ENCODE measurements around the gene UBE4A.

UBE4A gene, protein sequence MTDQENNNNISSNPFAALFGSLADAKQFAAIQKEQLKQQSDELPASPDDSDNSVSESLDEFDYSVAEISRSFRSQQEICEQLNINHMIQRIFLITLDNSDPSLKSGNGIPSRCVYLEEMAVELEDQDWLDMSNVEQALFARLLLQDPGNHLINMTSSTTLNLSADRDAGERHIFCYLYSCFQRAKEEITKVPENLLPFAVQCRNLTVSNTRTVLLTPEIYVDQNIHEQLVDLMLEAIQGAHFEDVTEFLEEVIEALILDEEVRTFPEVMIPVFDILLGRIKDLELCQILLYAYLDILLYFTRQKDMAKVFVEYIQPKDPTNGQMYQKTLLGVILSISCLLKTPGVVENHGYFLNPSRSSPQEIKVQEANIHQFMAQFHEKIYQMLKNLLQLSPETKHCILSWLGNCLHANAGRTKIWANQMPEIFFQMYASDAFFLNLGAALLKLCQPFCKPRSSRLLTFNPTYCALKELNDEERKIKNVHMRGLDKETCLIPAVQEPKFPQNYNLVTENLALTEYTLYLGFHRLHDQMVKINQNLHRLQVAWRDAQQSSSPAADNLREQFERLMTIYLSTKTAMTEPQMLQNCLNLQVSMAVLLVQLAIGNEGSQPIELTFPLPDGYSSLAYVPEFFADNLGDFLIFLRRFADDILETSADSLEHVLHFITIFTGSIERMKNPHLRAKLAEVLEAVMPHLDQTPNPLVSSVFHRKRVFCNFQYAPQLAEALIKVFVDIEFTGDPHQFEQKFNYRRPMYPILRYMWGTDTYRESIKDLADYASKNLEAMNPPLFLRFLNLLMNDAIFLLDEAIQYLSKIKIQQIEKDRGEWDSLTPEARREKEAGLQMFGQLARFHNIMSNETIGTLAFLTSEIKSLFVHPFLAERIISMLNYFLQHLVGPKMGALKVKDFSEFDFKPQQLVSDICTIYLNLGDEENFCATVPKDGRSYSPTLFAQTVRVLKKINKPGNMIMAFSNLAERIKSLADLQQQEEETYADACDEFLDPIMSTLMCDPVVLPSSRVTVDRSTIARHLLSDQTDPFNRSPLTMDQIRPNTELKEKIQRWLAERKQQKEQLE

GRCh38 chr11:118359295-118359958 is at the start of gene UBE4A:
Gene UBE4A, plus strand, starts transcription at chr11:118359600. Its CDS starts 5,481 bp downstream, at chr11:118365081.
- DNase-seq: peak; percentile 99

DNA sequence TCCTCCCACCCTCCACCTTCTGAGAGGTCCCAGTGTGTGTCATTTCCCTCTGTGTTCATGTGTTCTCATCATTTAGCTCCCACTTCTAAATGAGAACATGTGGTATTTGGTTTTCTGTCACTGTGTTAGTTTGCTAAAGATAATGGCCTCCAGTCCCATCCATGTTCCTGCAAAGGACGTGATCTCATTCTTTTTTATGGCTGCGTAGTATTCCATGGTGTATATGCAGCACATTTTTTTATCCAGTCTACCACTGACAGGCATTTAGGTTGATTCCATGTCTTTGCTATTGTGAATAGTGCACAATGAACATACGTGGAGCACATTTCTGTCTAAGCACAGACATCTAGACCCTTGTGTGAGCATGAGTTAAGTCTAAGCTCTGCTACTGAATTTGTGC is 49.1 kb upstream of the UBE4A start:
- no peak for DNase-seq

DNA sequence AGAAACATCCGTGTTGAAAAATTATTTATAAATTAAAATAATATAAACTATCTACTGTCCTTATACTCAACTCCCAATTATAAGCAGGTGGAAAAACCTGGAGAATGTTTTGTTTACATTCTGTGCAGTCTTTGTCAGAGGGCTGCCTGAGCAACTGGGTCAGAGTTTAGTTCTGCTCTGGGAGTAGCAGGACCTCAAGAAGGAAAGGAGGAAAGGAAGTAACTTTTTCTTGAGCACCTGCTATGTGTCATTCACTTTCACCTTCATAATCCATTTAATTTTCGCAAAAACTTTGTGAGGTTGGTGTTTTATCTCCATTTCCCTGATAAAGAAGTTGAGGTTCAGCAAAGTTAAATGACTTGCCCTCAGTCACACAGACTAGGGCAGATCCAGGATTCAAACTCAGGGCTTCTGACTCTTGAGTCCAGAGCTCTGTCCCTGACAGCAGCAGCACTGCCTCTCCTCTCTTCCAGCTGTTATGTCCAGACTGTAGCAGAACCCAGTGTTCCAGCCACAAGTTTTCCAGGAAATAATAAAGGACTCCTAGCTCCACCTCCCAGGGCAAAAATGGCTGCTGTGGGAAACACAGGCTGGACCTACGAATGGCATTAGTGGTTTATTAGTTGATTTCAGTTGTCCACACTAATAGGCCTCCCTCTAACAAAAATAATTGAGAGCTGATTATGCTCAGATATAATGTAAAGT is 48.5 kb upstream of the UBE4A start:
- no peak for DNase-seq

DNA sequence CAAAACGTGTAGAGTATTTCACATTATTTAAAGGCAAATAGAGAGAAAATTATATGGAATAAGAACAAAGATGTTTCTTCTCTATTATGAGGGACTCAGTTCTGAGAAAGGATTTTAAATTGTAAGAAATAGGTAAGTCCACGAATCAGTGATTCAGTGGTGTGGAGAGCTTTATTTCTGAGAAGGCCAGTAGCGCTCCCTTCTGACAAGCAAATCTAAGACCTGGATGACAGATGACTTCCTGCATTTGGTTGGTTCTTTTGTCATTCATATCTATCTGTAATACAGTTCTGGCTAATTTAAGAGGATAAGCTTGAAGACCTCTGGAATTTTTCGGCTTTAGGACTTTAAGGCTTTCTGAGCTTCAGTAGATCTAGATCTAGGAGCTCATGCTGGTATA is 47.9 kb upstream of the UBE4A start:
- no peak for DNase-seq

DNA sequence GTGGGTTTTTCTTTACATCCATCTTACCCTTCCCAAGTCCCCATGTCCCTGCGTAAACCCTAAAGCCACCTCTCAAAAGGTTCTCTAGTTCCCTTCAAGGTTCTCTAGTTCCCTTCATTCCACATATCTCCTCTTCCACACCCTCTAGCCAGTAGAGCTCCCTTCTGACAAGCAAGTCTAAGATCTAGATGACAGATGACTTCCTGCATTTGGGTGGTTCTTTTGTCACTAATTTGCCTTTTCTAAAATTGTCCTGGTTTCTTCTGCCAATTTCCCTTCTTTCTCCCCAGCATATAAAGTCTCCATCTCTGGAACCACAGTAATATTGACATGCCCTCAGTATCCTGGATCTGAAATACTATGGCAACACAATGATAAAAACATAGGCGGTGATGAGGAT is 47.1 kb upstream of the UBE4A start:
- no peak for DNase-seq

DNA sequence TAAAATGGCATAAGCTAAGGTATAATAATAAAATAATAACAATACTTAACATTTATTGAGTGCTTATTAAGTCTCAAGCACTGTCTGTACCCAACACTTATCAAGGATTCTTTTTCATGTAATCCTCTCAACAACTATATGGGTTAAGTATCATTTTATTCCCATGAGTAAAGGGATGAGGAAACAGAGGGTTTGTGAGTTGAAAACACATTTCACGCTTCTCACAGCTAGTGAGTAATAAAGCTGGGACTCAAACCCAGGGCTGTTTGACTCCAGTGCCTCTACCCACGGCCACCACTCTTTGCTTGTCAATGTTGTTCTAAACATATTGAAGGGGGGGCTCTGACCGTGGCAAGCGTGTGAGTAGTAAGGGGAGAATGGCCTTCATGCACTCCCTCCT is 46.2 kb upstream of the UBE4A start:
- DNase-seq: no peak

DNA sequence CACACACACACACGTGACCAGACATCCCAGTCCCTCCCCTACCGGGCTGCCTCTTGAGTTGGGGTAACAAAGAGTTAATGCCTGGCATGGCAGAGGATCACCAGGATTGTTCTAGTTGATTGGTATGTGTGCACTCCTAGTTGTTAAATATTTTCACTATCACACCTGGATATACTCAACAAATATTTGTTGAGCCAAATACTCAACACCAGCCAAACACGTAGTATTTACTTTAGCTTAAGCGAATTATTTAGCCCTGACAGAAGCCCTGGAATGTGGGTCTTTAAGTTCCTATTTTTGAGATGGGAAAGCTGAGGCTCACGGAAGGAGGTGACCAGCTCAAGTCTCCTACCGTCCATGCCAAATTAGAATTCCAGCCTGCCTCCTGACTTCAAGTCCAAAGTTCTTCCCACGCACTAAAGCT is 44.4 kb upstream of the UBE4A start:
- no peak for DNase-seq

DNA sequence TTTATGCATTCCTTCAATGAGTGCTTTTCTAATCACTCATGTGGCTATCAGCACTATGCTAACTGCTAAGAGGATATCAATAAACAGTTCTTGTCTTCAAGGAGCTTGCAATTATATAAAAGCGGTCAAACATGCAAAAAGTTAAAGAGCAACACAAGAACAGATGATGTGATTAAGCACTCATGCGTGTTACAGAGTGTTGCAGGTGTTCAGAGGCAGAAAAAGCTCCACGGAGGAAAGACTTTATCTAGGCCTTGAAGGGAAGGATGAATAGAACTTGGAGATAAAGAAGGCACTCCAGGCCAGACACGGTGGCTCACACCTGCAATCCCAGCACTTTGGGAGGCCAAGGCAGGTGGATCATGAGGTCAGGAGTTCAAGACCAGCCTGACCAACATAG is 41.3 kb upstream of the UBE4A start:
- no peak for DNase-seq

DNA sequence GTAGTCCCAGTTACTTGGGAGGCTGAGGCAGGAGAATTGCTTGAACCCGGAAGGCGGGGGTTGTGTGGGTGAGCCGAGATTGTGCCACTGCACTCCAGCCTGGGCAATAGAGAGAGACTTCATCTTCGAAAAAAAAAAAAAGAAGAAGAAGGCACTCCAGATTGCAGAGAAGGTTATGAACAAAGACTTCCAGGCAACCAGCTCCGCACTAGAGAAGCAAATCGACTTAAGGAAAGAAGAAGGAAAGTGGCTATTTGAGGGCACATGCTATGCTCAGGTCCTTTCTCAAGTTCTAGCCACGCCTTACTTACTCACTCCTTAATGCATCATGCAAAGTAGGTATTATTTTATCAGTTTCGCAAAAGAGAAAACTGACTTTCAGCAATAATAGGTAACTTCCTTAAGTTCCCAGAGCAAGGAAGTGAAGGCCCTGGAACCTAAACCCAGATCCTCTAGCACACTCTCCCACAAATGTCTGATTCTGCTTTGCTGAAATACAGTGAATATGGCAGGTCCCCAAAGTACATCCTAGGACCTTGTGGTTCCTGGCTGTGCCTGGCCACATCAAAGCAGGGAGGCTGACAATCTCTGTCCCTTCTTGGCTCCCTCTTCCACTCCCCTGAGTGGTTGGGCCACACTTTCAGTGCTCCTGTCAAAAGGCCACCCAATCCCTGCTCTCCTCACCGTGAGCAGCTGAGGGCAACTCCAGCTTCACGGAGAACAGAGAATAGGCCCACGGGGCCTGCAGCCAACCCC is 40.6 kb upstream of the UBE4A start:
- no peak for DNase-seq

- no peak for DNase-seq
Observed at GRCh38 chr11:118319337-118319707, 40.1 kb upstream of the UBE4A start.

DNA sequence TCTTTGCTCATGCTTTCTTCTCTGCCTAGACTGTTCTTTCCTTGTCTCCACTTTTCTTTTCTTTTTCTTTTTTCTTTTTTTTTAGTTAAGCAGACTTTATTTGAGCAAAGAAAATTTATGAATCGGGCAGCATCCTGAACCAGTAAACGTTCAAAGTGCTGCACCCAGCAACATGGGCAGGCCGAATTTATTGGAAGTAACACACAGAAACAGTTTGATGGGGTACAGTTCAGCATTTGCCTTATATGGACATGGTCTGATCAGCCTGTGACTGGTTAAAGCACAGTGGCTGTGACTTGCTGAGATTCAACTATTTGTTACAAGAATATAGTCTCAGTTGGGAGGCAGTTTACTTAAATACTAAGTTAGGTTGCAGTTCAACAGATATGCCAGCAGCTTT is 38.9 kb upstream of the UBE4A start:
- no peak for DNase-seq

GRCh38 chr11:118321386-118322082 is 37.9 kb upstream of the UBE4A start:
- no peak for DNase-seq

DNA sequence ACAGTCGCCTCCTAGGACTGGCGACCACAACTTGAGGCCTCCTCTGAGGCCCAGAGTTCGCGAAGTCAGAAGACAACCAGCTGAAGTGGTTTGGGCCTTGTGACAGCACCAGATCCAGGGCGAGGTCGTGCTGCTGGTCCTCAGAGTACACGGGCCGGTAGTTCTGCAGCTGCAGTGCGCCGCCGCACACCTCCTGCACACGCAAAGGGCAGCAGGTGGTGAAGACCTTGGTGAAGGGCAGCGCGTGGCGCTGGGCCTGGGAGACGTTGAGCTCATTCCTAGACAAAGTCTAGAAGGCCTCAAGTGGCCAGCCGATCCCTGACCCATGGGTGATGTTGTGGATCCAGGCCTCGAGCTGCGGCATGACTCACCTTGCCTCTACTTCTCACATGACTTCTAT is 36.7 kb upstream of the UBE4A start:
- no peak for DNase-seq

- no peak for DNase-seq
Observed at GRCh38 chr11:118325283-118325682, 34.1 kb upstream of the UBE4A start.

DNA sequence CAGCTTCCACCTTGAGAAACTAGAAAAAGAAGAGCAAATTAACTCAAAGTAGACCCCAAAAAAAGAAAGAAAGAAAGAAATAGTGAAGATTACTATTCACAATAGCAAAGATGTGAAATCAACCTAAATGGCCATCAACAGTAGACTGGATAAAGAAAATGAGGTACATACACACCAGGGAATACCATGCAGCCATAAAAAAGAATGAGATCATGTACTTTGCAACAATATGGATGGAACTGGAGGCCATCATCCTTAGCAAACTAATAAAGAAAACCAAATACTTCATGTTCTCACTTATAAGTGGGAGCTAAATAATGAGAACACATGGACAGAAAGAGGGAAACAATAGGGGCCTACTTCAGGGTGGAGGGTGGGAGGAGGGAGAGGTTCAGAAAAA is 30.7 kb upstream of the UBE4A start:
- no peak for DNase-seq

GRCh38 chr11:118334745-118335144 is 24.7 kb upstream of the UBE4A start:
- DNase-seq: no peak

- peak; percentile 89 for DNase-seq
Observed at GRCh38 chr11:118338637-118339061, 20.8 kb upstream of the UBE4A start.

DNA sequence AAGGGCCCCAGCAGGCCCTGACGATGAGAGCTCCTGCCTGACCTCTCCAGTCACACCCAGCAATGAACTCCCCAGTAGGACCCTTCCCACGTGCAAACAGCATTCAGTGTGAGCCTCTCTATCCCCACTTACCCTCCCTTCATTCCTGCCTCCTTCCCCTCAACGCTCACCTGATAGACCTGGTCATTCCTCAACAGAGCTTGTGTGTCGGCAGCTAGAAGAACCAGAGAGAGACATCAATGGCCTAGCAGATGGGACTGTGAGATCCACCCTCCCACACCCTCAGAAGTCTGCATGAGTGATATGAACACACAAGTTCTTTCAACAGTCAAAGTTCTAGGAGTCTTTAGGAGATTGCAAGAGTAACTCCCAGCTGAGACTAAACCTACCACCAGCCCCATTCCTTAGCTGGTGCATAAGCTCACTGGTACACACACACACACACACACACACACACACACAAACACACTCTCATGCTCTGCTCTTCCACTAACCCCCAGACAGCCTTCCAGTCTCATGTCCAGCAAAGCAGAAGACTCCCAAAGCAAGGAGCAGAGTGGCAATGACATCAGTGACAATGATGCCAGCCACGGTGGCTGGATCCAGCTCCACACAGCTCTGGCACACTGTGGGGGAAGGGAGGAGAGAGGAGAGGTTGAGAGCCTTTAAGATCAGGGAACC is 20.0 kb upstream of the UBE4A start:
- no peak for DNase-seq

GRCh38 chr11:118340449-118340848 is 19.0 kb upstream of the UBE4A start:
- DNase-seq: no peak

- no peak for DNase-seq
Observed at GRCh38 chr11:118341261-118341660, 18.1 kb upstream of the UBE4A start.
